Muscle of leg (tissue), 16 donors: ENCODE measurements around the gene MTURN. TPM values are rescaled to one million over a fixed set of nuclear protein-coding genes. Genes with fewer than 3 reads are reported as not detected.
"Not testable (repeated sequence)": the region's sequence is repeated elsewhere in the genome, so short reads cannot be mapped to it uniquely, and the experiment has no call there.

Experiments used
- DNase-seq: peaks from one replicate; pipeline ENCODE4 v3.0.0; 2013
- H3K27ac ChIP-seq: one replicate; pipeline ENCODE4 v1.5.1; 2013; ENCODE audit warnings: mild to moderate bottlenecking, low read length, control low read depth
- H3K27me3 ChIP-seq: one replicate; pipeline ENCODE4 v1.6.1; 2013; ENCODE audit warnings: low read length; ENCODE audit not compliant: control insufficient read depth, insufficient read depth
- H3K36me3 ChIP-seq: one replicate; pipeline ENCODE4 v1.6.1; 2013; ENCODE audit warnings: low read length; ENCODE audit not compliant: control insufficient read depth, insufficient read depth
- H3K4me1 ChIP-seq: one replicate; pipeline ENCODE4 v1.6.1; 2013; ENCODE audit warnings: low read length; ENCODE audit not compliant: control insufficient read depth, insufficient read depth
- H3K4me3 ChIP-seq: one replicate; pipeline ENCODE4 v1.5.1; 2013; ENCODE audit warnings: low read length, control low read depth
- H3K9me3 ChIP-seq: replicated peaks from 2 replicates; pipeline ENCODE4 v1.6.1; 2013; ENCODE audit warnings: low read depth, low read length; ENCODE audit not compliant: control insufficient read depth
- WGBS: methylation state at CpG from one replicate; pipeline ENCODE4 v1.1.5; 2013; ENCODE audit warnings: missing lambda C conversion rate; ENCODE audit not compliant: insufficient coverage; 5-methylcytosine and 5-hydroxymethylcytosine counted together
- long read RNA-seq, 11 donors: transcript quantifications; one replicate each; lab custom pipeline, GENCODE V29; 2026
- polyA plus RNA-seq, 8 donors: library from polyadenylated mRNA; unstranded; fragments of 120-200 nt; gene quantifications; one replicate each; pipeline versions ENCODE4 v1.2.1 to v1.2.3, GENCODE V29; 2013; ENCODE audit warnings: inconsistent platforms in 1 of 8, low replicate concordance in 1 of 8; ENCODE audit not compliant: insufficient read length in 8 of 8, insufficient read depth in 1 of 8
- total RNA-seq: library from RNA; stranded (reverse); fragments of 120-200 nt; gene quantifications from one replicate; pipeline ENCODE4 v1.2.4, GENCODE V29; 2013

MTURN gene
- 65.8 TPM for total RNA-seq
- 100 to 1,000 TPM in 1 of 8 donors, 10 to 100 TPM in 7; 66.1 to 105 (median 81.1) TPM for polyA plus RNA-seq
- long read RNA-seq, donor 1, full-length matches to known transcripts: 22 of 22 reads
- long read RNA-seq, donor 1, partial matches to known transcripts: 0 of 22 reads
- long read RNA-seq, donor 1, other reads (novel, unspliced or antisense): 0 of 22 reads
- long read RNA-seq, donor 2, full-length matches to known transcripts: 6 of 6 reads
- long read RNA-seq, donor 2, partial matches to known transcripts: 0 of 6 reads
- long read RNA-seq, donor 2, other reads (novel, unspliced or antisense): 0 of 6 reads
- long read RNA-seq, donor 3, full-length matches to known transcripts: 66 of 73 reads
- long read RNA-seq, donor 3, partial matches to known transcripts: 0 of 73 reads
- long read RNA-seq, donor 3, other reads (novel, unspliced or antisense): 7 of 73 reads
- long read RNA-seq, donor 4, full-length matches to known transcripts: 19 of 19 reads
- long read RNA-seq, donor 4, partial matches to known transcripts: 0 of 19 reads
- long read RNA-seq, donor 4, other reads (novel, unspliced or antisense): 0 of 19 reads
- long read RNA-seq, donor 5, full-length matches to known transcripts: 58 of 65 reads
- long read RNA-seq, donor 5, partial matches to known transcripts: 0 of 65 reads
- long read RNA-seq, donor 5, other reads (novel, unspliced or antisense): 7 of 65 reads
- long read RNA-seq, donor 6, full-length matches to known transcripts: 79 of 79 reads
- long read RNA-seq, donor 6, partial matches to known transcripts: 0 of 79 reads
- long read RNA-seq, donor 6, other reads (novel, unspliced or antisense): 0 of 79 reads
- long read RNA-seq, donor 7, full-length matches to known transcripts: 37 of 42 reads
- long read RNA-seq, donor 7, partial matches to known transcripts: 0 of 42 reads
- long read RNA-seq, donor 7, other reads (novel, unspliced or antisense): 5 of 42 reads
- long read RNA-seq, donor 8, full-length matches to known transcripts: 23 of 23 reads
- long read RNA-seq, donor 8, partial matches to known transcripts: 0 of 23 reads
- long read RNA-seq, donor 8, other reads (novel, unspliced or antisense): 0 of 23 reads
- long read RNA-seq, donor 9, full-length matches to known transcripts: 27 of 27 reads
- long read RNA-seq, donor 9, partial matches to known transcripts: 0 of 27 reads
- long read RNA-seq, donor 9, other reads (novel, unspliced or antisense): 0 of 27 reads
- long read RNA-seq, donor 10, full-length matches to known transcripts: 63 of 63 reads
- long read RNA-seq, donor 10, partial matches to known transcripts: 0 of 63 reads
- long read RNA-seq, donor 10, other reads (novel, unspliced or antisense): 0 of 63 reads
- long read RNA-seq, donor 11, full-length matches to known transcripts: 24 of 24 reads
- long read RNA-seq, donor 11, partial matches to known transcripts: 0 of 24 reads
- long read RNA-seq, donor 11, other reads (novel, unspliced or antisense): 0 of 24 reads

DNA sequence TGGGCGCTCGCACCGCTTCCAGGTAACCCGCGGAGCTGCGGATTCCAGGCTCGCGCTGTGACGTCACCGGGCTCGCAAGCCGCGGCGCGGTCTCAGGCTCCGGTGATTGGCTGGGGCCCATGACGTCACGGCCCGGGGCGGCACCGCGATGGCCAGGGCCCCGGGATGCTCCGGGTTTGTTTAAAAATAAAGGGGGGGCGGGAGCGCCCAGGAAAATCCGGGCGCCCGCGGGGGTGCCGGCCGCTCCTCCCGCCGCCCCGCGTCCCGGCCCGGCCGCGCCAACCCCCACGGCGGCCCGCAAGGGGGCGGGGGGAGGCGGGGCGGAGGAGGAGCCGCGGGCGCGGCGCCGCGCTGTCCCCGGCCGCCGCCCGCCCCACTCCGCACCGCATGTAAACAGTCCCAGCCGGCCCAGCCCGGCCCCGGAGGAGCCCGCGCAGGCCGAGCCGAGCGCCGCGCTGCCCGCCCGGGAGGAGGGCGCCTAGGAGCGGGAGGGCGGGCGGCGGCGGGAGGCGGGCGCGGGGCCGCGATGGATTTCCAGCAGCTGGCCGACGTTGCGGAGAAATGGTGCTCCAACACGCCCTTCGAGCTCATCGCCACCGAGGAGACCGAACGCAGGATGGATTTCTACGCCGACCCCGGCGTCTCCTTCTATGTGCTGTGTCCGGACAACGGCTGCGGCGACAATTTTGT, at the start of gene MTURN:
Gene MTURN, plus strand, starts transcription at position 376 of the 690 bp plus-strand sequence. Its CDS starts 151 bp downstream, at position 527.
- DNase-seq: peak; percentile 88
- WGBS: under 1% methylated on average over 94 of the region's 99 CpGs
- no peaks in the 10 kb centered on the region for H3K36me3 ChIP-seq
- H3K4me1 ChIP-seq: peaks cover 19% of the 10 kb centered on the region
- H3K9me3 ChIP-seq: no peaks in the 10 kb centered on the region
- H3K27me3 ChIP-seq: peaks cover 5% of the 10 kb centered on the region
- peak within 1 kb of the TSS; percentile 80 for H3K27ac ChIP-seq
- H3K4me3 ChIP-seq: peak within 1 kb of the TSS; percentile 72

DNA sequence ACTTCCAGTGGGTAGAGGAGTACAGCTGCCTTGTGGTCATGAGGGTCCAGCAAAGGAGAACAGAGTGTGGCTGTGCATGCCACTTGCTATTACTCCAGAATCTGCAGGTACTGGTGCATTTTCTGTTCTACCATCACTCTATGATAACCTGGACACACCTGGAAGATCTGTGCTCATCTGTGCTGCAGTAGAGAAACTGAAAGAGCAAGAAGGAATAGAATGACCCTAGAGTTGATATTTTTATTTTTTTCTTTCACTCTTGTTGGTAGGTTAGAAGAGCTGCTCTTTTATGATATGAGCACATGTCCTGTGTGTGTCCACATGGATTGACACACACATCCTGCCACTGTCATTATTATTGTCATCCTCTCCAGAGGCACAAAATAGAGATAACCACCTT, 48.3 kb upstream of the MTURN start:
- DNase-seq: no peak
- Histone ChIP-seq H3K4me1 (no peaks in the 10 kb centered on the region), H3K36me3 (peaks cover 11% of the 10 kb centered on the region), H3K4me3 (no peak overlapping the region), H3K27me3 (no peaks in the 10 kb centered on the region), H3K27ac (no peak overlapping the region), H3K9me3 (no peaks in the 10 kb centered on the region)

DNA sequence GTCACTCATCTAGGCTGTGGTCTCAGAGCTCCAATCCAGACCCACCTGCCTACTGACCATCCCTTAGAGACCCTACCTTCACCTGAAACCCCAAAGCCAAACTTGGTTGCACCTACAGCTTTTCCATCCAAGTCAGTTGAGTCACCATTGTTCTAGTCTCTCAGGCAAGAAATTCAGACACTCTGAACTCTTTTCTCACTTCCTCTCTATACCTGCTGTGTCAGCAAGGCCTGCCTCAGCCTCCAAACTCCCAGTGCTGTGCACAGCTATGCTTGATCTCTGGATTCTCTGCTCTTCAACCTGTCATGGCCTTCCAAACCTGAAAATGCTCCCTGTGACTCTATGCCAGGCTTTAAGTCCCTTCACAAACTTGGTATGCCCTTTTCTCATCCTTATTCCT, 47.4 kb upstream of the MTURN start:
- Histone ChIP-seq H3K4me1 (no peaks in the 10 kb centered on the region), H3K4me3 (no peak overlapping the region), H3K27me3 (no peaks in the 10 kb centered on the region), H3K27ac (no peak overlapping the region), H3K36me3 (peaks cover 6% of the 10 kb centered on the region), H3K9me3 (no peaks in the 10 kb centered on the region)
- no peak for DNase-seq

DNA sequence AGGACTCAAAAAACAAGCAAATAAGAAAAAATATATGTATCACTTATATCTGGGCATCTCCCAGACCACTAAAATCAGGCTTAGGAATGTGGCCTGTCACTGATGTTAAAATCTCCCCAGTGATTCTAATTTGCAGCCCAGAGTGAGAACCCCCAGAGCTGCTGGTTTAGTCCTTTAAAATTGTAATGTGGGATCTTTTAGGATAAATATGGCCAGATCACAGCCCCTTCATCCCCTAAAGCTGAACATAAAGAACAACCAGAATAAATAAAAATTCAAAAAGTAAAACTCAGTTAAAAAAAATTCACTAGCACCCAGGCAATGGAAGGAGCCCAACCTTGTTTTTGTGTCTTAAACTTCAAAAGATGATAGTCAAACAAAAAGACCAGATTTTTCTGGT, 46.4 kb upstream of the MTURN start:
- DNase-seq: no peak
- Histone ChIP-seq H3K4me3 (no peak overlapping the region), H3K36me3 (peaks cover 6% of the 10 kb centered on the region), H3K27ac (no peak overlapping the region), H3K4me1 (no peaks in the 10 kb centered on the region), H3K27me3 (no peaks in the 10 kb centered on the region), H3K9me3 (no peaks in the 10 kb centered on the region)

DNA sequence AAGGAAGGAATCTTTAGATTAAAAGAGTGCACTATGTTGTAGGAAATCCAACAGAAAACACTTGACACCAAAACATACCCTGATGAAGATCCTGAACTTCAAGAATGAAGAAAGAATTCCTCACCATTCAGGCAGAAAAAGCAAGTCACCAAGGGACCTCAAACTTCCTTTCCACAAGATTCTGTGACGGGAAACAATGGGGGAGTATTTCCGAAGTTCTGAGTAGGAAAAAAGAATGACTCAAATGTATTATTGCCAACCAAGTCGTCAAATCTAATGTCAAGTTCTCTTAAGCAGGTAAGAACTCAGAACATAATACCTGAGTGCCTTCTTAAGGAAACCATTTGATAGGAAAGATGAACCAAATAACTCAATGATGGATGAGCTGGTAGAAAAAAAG, 44.7 kb upstream of the MTURN start:
- Histone ChIP-seq H3K27me3 (no peaks in the 10 kb centered on the region), H3K27ac (no peak overlapping the region), H3K36me3 (peaks cover 6% of the 10 kb centered on the region), H3K4me3 (no peak overlapping the region), H3K4me1 (no peaks in the 10 kb centered on the region), H3K9me3 (no peaks in the 10 kb centered on the region)
- no peak for DNase-seq
- no CpG with 5 or more reads among the region's 3 CpGs for WGBS

DNA sequence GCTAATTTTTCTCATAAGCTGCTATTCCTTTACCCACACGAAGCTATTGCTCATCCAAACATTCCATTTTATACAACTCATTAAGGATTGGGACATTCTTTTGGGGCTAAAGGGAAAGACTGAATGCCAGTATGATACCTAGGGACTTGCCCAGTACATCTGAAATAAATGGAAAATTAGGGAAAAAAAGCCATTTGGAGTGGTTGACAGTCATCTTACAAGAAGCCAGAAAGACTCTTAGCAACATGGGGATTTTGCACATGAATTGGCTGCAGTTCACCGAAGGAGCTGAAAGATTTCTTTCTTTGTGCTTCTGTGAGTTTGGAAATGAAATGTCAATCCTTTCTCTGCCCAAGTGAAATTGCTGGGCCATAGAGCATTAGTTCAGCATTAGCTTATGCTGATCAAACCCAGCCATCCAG, 43.3 kb upstream of the MTURN start:
- H3K27ac ChIP-seq: no peak overlapping the region
- 75% methylated on average over 1 of the region's 2 CpGs for WGBS
- no peak overlapping the region for H3K4me3 ChIP-seq
- DNase-seq: peak; percentile 47
- no peaks in the 10 kb centered on the region for H3K27me3 ChIP-seq
- peaks cover 6% of the 10 kb centered on the region for H3K36me3 ChIP-seq
- H3K4me1 ChIP-seq: no peaks in the 10 kb centered on the region
- H3K9me3 ChIP-seq: no peaks in the 10 kb centered on the region

DNA sequence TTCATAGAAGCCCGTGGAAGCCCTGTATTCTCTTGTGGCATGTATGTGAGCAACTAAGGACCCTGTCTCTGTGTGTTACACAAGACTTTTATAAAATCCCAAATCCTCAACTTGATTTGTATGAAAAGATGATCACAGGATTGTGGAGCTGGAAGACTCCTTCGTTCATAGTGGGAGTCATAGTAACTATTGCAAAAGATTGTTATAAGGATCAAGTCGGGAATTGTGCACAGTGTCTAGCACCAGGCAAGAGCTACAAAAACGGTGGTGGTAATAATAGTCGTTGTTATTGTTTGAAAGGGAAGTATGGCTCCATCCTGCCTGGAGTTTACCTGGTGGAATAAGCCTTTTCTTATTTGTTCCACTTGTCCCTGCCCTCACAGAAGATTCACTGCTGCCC, 42.8 kb upstream of the MTURN start:
- WGBS: 91% methylated on average over 4 of the region's 5 CpGs
- no peak overlapping the region for H3K27ac ChIP-seq

DNA sequence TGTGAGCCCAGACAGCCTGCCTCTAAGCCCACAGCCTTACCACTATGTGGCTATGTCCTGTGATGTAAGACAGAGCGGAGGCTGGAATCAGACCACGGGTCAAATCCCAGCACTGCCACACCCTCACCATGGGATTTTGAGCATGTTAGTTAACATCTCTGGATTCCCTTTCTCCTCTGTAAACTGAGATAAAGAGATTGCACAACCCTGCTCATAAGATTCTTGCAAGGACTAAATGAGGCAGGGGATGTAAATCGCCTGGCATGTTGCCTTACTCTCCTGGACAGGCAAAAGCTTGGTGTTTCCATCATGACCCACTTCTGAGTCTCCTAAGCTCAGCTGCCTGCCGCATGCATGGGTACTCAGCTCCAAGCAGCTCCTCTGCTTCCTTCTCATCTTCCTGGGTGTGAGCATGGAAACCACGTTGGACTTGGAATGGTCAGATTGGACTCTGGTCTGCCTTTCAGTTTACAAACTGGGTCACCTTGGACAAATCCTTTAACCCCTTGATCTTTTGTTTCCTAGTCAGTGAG, 41.3 kb upstream of the MTURN start:
- Histone ChIP-seq H3K27ac (no peak overlapping the region), H3K4me3 (no peak overlapping the region), H3K36me3 (no peaks in the 10 kb centered on the region), H3K27me3 (no peaks in the 10 kb centered on the region), H3K4me1 (no peaks in the 10 kb centered on the region), H3K9me3 (peaks cover under 1% of the 10 kb centered on the region)
- DNase-seq: no peak
- 74% methylated on average over 3 of the region's 5 CpGs for WGBS

More for the DNA sequence above, 42.8 kb upstream of the MTURN start:
- Histone ChIP-seq H3K4me3 (no peak overlapping the region), H3K4me1 (no peaks in the 10 kb centered on the region), H3K36me3 (peaks cover 3% of the 10 kb centered on the region), H3K27me3 (no peaks in the 10 kb centered on the region), H3K9me3 (no peaks in the 10 kb centered on the region)
- no peak for DNase-seq

DNA sequence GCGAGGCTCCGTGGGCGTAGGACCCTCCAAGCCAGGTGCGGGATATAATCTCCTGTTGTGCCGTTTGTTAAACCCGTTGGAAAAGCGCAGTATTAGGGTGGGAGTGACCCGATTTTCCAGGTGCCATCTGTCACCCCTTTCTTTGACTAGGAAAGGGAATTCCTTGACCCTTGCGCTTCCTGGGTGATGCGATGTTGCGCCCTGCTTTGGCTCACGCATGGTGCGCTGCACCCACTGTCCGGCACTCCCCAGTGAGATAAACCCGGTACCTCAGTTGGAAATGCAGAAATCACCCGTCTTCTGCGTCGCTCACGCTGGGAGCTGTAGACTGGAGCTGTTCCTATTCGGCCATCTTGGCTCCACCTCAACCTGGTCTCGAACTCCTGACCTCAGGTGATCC, 36.2 kb upstream of the MTURN start:
- not testable (repeated sequence) for H3K27me3 ChIP-seq, H3K9me3 ChIP-seq, H3K36me3 ChIP-seq, H3K4me1 ChIP-seq, H3K4me3 ChIP-seq, H3K27ac ChIP-seq, DNase-seq
- 93% methylated on average over 11 of the region's 21 CpGs for WGBS
